ENCODE results near the gene PPFIA4.

The PPFIA4 gene

DNA sequence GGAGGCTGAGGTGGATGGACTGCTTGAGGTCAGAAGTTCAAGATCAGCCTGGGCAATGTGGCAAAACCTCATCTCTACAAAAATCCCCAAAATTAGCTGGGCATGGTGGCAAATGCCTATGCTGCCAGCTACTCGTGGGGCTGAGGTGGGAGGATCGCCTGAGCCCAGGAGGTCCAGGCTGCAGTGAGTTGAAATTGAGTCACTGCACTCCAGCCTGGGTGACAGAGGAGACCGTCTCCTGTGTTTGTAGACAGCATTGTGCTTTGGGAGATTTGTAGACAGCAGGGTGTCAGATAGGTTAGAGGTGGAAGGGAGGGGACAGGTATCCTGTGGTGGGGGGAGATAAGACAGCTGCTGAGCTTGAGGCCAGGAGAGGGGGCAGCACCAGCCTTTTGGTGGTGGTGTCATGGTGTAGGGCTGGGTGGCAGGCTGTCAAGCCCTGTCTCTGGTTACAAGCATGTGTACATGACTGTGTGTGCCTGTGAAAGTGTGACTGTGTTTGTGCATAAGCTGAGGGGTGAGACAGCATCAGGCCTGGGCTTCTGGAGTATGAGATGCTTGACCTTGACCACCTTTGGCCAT lies 15.2 kb downstream of the PPFIA4 start:
- no peak for ATAC-seq

DNA sequence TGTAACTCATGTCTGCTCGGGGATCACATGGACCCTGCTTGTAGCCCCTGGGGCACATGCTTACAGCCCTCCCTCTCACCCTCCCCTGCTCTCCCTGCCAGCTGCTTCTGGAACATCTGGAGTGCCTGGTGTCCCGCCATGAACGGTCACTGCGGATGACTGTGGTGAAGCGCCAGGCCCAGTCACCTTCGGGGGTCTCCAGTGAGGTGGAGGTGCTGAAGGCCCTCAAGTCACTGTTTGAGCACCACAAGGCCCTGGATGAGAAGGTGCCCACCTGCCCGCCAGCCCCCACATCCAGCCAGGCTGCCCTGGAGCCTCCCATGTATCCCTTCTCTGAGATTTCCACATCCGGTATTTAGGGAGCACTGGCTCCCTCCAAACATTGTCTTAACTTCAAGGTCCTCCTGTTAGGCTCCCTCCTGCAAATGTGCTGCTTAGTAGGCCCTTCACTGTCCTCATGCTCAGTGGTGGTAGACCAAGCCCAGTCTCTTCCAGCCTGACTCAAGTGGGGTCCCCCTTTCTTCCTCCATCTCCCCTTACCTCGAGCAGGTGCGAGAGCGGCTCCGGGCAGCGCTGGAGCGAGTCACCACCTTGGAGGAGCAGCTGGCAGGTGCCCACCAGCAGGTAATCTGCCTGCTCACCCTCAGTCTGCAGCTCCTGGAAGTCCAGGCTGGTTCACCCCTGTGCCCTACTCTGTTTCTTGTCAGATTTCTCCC lies 17.7 kb downstream of the PPFIA4 start:
- ATAC-seq, result no peak

DNA sequence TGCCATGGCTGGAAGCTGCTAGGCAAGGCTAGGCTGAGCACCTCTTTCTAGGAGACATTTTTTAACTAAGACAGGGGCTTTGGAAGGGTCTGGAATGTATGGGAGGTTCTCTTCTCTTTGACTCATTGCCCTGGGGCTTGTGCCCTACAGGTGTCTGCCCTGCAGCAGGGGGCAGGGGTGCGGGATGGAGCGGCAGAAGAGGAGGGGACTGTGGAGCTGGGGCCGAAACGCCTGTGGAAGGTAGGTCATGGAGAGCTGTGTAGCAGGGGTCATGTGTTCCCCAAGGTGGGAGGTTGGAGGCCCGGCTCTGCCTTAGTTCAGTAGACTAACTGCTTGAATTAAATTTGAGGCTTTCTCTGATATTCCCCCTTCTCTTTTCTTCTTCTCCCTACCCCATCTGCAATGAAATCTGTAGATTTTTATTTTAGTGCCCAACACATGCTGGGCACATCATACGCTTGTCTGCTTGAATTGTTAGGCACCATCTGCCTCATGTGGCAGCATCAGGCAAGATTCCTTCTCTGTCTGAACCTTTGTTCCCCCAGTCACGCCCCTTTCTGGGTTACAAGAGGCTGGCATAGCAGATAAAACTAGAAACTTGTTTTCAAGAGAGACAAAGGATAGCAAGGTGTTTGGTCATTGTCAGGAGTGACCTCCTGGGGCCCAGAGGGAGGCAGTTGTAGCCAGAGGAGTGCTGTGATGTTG lies 18.4 kb downstream of the PPFIA4 start:
- ATAC-seq, result no peak

- no peak for ATAC-seq
Measured at GRCh38 chr1:203045336-203045735, 19.0 kb downstream of the PPFIA4 start.

- ATAC-seq, result no peak
Measured at GRCh38 chr1:203045821-203046594, 19.7 kb downstream of the PPFIA4 start.

- peak in 1 of 2 donors; percentile 13 for ATAC-seq
Measured at GRCh38 chr1:203046984-203047630, 20.8 kb downstream of the PPFIA4 start.

DNA sequence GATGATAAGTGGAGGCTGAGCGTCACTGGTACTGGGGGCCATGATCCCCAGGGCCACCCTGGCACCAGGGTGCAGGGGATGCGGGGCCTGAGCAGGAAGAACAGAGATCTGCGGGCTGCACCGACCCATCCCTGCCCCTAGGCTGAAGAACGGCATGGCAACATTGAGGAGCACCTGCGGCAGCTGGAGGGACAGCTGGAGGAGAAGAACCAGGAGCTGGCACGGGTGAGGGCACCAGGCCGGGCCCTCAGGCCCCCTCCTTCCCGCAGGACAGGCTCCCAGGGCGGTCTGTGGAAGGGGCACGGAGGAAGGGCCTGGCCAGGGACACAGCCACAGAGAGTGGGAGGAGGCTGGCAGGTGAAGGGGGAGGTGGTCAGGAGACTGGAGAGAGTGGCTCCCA lies 21.8 kb downstream of the PPFIA4 start:
- ATAC-seq, result no peak

DNA sequence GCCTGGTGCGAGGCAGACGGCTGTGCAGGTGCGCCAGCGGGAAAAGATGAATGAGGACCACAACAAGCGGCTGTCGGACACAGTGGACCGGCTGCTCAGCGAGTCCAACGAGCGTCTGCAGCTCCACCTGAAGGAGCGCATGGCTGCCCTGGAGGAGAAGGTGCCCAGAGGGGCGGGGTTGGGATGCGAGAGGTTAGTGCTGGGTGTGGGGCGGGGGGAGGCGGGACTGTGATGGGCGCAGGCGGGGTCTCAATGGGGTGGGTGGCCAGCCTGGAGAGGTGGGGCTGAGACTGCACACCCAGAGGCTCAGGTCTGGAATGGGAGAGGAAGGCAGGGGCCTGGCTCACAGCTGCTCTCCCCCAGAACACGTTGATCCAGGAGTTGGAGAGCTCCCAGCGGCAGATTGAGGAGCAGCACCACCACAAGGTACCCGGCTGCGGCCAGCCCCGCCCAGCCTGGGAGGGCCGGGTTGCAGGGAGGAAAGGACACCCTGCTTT lies 22.3 kb downstream of the PPFIA4 start:
- no peak for ATAC-seq

- ATAC-seq, result no peak
Measured at GRCh38 chr1:203049077-203049476, 22.8 kb downstream of the PPFIA4 start.

GRCh38 chr1:203049576-203050180 lies 23.4 kb downstream of the PPFIA4 start:
- ATAC-seq, result no peak

- no peak for ATAC-seq
Measured at GRCh38 chr1:203050826-203051225, 24.5 kb downstream of the PPFIA4 start.

GRCh38 chr1:203051841-203052324 lies 25.6 kb downstream of the PPFIA4 start:
- ATAC-seq, result no peak

DNA sequence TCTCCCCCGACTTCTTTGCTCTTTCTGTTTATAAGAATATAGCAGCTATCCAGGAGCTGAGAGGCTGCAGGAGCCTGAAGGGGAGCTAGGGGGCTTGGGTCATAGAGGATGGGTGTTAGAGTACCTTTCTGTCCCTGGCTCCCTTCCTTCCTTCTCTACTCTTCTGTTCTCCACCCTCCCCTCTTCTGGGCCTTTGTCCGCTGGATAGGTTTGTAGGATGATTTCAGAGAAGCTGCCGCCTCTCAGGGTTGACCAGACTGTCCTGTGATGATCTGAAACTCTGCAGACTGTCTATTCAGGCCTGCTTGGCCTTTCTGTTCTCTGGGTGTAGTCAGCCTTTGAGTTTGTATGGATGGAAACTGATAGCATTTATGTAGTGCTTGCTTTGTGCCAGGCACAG lies 26.3 kb downstream of the PPFIA4 start:
- no peak for ATAC-seq

DNA sequence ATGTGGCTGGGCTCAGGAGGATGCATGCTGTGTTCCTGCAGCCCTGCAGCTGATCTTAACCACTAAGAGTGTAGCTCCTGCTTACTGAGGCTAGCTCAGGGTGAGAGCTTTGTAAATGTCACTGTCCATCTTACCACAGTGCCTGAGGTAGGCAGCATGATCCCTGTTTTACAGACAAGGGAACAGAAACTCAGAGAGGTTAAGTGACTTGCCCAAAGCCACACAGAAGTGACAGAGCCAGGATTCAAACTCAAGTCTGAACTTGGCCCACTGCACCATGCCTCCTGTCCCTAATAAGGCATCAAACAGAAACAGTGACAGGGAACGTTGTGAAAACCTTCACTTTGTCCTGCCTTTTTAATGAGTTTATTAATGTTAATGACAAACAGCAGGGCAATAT lies 27.9 kb downstream of the PPFIA4 start:
- no peak for ATAC-seq

GRCh38 chr1:203054642-203055041 lies 28.4 kb downstream of the PPFIA4 start:
- ATAC-seq, result no peak

- no peak for ATAC-seq
Measured at GRCh38 chr1:203055161-203055799, 29.0 kb downstream of the PPFIA4 start.

DNA sequence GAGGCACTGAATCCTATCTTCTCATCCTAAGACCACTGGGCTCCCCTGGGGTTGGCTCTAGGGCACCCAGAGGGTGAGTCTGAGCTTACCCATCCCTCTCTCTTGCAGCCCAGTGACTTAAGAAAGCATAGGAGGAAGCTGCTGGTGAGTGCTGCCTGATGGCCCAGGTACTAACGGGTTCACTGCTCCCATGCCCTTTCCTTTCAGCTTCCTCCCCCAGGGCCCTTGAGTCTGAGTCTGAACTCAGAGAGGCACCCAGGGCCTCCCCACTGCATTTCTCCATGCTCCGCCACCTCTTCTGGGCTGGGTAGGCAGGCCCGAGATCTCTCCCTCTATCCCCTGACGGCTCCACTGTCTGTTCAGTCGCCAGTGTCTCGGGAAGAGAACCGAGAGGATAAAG lies 29.7 kb downstream of the PPFIA4 start:
- no peak for ATAC-seq

DNA sequence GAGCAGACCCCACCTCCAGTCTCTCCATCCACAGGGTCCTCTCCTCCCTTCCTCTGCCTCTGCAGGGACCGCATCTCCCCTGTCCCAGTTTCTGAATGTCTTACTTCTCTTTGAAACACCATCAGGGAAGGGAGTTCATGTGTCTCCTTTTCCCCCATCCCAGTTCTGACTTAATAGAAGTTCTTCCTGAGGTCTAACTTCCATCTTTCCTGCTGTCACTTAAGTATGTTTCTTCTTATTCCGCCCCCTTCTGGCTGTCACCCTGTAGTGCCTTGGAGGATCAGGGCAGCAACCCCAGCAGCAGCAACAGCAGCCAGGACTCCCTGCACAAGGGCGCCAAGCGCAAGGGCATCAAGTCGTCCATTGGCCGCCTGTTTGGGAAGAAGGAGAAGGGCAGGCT lies 30.2 kb downstream of the PPFIA4 start:
- ATAC-seq, result no peak

DNA sequence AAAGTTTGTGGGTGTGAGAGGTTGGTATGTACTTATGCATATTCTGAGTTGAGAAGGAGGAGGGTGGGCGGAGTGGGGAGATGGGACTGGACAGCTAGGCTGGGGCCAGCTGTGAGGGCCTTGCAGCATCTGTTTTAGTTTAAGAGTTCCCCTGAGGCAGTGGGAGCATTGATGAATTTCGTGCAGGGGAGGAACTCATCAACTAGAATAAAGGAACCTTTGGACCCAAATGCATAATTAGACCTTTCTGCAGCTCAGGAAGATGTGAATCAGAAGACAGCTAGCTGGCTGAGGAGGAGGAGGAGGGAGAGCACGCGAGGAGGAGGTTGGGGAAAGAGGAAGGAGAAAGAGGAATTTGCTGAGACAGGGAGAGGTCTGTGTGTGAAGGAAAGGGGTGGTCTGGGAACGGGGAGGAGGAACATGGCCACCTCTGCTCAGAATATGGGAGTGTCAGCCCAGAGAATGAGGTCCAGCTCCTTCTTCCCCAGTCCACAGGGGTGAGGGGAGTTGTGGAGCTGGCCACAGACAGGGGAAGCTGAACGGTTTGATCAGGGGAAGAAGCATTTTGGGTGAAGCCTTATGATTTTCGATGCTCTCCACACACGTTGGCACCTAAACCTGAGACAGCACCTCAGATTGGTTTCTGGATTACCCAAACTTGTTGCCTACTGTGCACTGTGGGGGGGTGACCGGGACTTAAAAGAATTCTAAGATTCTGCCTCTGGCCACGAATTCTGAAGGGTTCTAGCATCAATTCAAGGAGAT lies 31.8 kb downstream of the PPFIA4 start:
- no peak for ATAC-seq

DNA sequence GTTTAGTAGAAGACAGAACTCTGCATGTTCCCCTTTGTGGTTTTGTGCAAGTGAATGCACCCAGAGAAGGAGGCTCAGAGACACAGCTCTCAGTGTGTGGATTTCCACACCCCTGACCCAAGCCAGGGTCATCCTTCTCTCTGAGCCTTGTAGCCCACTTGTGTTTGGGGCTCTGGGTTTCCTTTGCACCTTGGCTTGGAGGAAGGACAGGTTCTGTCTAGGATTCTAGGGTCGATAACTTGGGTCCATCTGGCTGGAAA lies 32.3 kb downstream of the PPFIA4 start:
- no peak for ATAC-seq

- ATAC-seq, result no peak
Measured at GRCh38 chr1:203059485-203059884, 33.2 kb downstream of the PPFIA4 start.
